GM03348 (cell line): ENCODE results near the gene KHDC1.
"Not testable (repeated sequence)": the region's sequence is repeated elsewhere in the genome, so short reads cannot be mapped to it uniquely, and the experiment has no call there.

ENCODE experiments used
- DNase-seq: peaks from one replicate; pipeline ENCODE4 v3.0.0; 2012; ENCODE audit warnings: low spot score

KHDC1 gene

GRCh38 chr6:73250016-73250415 is 13.0 kb downstream of the KHDC1 start:
- no peak for DNase-seq

- no peak for DNase-seq
These were observed 14.6 kb downstream of the KHDC1 start for GRCh38 chr6:73248192-73248903.

- DNase-seq = no peak
These were observed 21.0 kb downstream of the KHDC1 start for GRCh38 chr6:73242001-73242400.

- DNase-seq = no peak
These were observed 22.3 kb downstream of the KHDC1 start for GRCh38 chr6:73240730-73241129.

- peak; percentile 79 for DNase-seq
These were observed 26.7 kb downstream of the KHDC1 start for GRCh38 chr6:73236144-73236750.

- peak; percentile 35 for DNase-seq
These were observed 28.3 kb downstream of the KHDC1 start for GRCh38 chr6:73234733-73235132.

- peak; percentile 18 for DNase-seq
These were observed 29.0 kb downstream of the KHDC1 start for GRCh38 chr6:73233971-73234370.

- DNase-seq = no peak
These were observed 29.9 kb downstream of the KHDC1 start for GRCh38 chr6:73233048-73233447.

GRCh38 chr6:73231986-73232391 is 31.0 kb downstream of the KHDC1 start:
- DNase-seq = no peak

- DNase-seq = no peak
These were observed 35.3 kb downstream of the KHDC1 start for GRCh38 chr6:73227606-73228255.

- no peak for DNase-seq
These were observed 37.6 kb downstream of the KHDC1 start, which contains the start of gene KHDC1L for GRCh38 chr6:73225396-73225795. Gene KHDC1L (minus strand): TSS chr6:73225496. CDS start chr6:73225408, 88 bp downstream.

GRCh38 chr6:73216859-73217258 is 46.1 kb downstream of the KHDC1 start:
- no peak for DNase-seq

- DNase-seq = no peak
These were observed 53.9 kb downstream of the KHDC1 start for GRCh38 chr6:73209117-73209516.

GRCh38 chr6:73207221-73207837 is 55.7 kb downstream of the KHDC1 start:
- no peak for DNase-seq

GRCh38 chr6:73204252-73204651 is 58.7 kb downstream of the KHDC1 start:
- DNase-seq = no peak

- no peak for DNase-seq
These were observed 59.9 kb downstream of the KHDC1 start for GRCh38 chr6:73203098-73203497.

- DNase-seq = peak; percentile 7
These were observed 62.3 kb downstream of the KHDC1 start for GRCh38 chr6:73200735-73201134.

GRCh38 chr6:73200247-73200646 is 62.7 kb downstream of the KHDC1 start:
- no peak for DNase-seq

GRCh38 chr6:73194744-73195143 is 68.3 kb downstream of the KHDC1 start:
- DNase-seq = no peak

- not testable (repeated sequence) for DNase-seq
These were observed 69.7 kb downstream of the KHDC1 start for GRCh38 chr6:73193302-73193701.
